Subcutaneous abdominal adipose tissue (tissue), 5 donors: Measurements from ENCODE around the gene PLPP4.

Source experiments
- H3K27ac ChIP-seq: one replicate; pipeline ENCODE4 v1.7.0; 2013; ENCODE audit warnings: low read depth, mild to moderate bottlenecking, inconsistent platforms, low read length, moderate library complexity
- H3K27me3 ChIP-seq, 5 donors: one replicate each; pipeline ENCODE4 v1.7.0; 2013; ENCODE audit warnings: low read length in 5 of 5, inconsistent platforms in 1 of 5; ENCODE audit not compliant: control insufficient read depth in 5 of 5, insufficient read depth in 4 of 5
- H3K36me3 ChIP-seq, 5 donors: one replicate each; pipeline ENCODE4 v1.7.0; 2013; ENCODE audit warnings: low read length in 5 of 5; ENCODE audit not compliant: control insufficient read depth in 5 of 5, insufficient read depth in 5 of 5
- H3K4me1 ChIP-seq, 5 donors: one replicate each; pipeline ENCODE4 v1.7.0; 2013; ENCODE audit warnings: low read length in 5 of 5, mild to moderate bottlenecking in 3 of 5, moderate library complexity in 1 of 5; ENCODE audit not compliant: control insufficient read depth in 5 of 5, insufficient read depth in 5 of 5
- H3K4me3 ChIP-seq, 5 donors: one replicate each; pipeline ENCODE4 v1.7.0; 2013; ENCODE audit warnings: low read length in 5 of 5, low read depth in 1 of 5
- H3K9ac ChIP-seq, 5 donors: one replicate each; pipeline ENCODE4 v1.7.0; 2013; ENCODE audit warnings: low read length in 5 of 5, mild to moderate bottlenecking in 4 of 5, moderate library complexity in 3 of 5
- H3K9me3 ChIP-seq, 5 donors: one replicate each; pipeline ENCODE4 v1.7.0; 2013; ENCODE audit warnings: low read length in 5 of 5; ENCODE audit not compliant: control insufficient read depth in 5 of 5
- donor health status: healthy.
- donor health status: healthy.
- donor health status: healthy.
- donor health status: healthy.
- donor health status: healthy.

PLPP4 gene

DNA sequence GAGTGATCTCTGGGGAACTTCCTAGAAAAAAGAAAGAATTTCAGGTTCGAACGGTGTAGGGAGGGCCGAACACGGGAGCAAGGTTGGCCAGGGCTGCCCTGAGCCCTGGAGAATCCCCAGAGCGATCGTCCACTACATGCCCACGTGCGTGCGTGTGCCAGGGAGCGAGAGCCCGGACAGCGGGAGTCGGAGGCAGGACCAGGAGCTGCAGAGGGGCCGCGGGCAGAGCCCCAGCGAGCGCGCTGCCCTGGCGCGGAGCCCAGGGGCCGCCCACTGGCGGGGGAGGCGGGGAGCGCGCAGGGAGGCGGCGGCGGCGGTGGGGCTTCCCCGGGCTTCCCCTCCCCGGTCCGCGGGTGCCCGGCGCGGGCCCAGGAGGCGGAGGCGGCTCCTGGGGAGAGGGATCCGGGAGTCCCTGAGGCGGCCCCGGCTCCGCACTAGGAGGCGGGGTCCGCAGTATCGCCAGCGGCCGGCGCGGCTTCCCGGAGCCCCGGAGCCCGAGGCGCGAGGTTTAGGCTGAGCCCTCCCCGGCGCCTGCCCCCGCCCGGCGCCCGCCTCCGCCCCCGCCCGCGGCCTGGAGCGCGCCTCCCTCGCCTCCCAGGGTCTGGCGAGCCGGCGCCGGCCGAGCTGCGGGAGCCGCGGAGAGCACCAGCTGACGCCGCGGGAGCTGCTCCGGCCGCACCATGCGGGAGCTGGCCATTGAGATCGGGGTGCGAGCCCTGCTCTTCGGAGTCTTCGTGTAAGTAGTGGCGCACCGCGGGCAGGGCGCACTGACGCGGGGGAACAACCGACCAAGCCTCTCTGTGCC lies at the start of gene PLPP4:
PLPP4 (plus strand) TSS at position 602 of the 805 bp plus-strand sequence; CDS start at position 681, 79 bp downstream.
- H3K36me3 ChIP-seq, result no peaks in the 10 kb centered on the region
- H3K27me3 ChIP-seq, result peaks cover 21 to 38% (median 36%) of the 10 kb centered on the region in 5 donors
- peak within 1 kb of the TSS in 1 of 5 donors; percentile 15 for H3K9ac ChIP-seq
- no peak within 1 kb of the TSS for H3K27ac ChIP-seq
- H3K4me3 ChIP-seq, result peak within 1 kb of the TSS in 4 of 5 donors; percentile 44 to 62 (median 54)
- H3K4me1 ChIP-seq, result peaks cover 0 to 16% (median 14%) of the 10 kb centered on the region in 5 donors
- H3K9me3 ChIP-seq, result no peaks in the 10 kb centered on the region

DNA sequence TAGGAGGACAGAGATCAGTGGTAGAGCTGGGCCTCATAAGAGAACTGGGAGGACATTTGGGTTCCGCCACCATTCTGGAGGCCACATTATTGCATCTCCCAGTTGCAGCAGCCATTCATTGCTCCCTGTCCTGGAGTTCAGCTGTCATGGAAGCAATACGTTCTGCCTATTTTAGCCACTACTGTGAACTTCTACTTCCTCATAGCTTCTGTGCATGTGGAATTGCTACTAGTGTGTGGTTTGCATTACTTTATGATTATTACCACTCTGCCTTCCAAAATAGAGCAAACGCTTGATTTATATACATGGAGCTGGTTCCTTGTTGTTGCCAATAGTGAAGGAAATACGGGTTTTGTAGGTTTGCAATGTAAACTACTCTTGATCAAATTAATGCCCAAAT lies 47.2 kb upstream of the PLPP4 start:
- Histone ChIP-seq H3K36me3 (no peaks in the 10 kb centered on the region), H3K4me1 (no peaks in the 10 kb centered on the region), H3K27me3 (no peaks in the 10 kb centered on the region), H3K9me3 (no peaks in the 10 kb centered on the region), H3K9ac (no peak overlapping the region), H3K4me3 (no peak overlapping the region), H3K27ac (no peak overlapping the region)

DNA sequence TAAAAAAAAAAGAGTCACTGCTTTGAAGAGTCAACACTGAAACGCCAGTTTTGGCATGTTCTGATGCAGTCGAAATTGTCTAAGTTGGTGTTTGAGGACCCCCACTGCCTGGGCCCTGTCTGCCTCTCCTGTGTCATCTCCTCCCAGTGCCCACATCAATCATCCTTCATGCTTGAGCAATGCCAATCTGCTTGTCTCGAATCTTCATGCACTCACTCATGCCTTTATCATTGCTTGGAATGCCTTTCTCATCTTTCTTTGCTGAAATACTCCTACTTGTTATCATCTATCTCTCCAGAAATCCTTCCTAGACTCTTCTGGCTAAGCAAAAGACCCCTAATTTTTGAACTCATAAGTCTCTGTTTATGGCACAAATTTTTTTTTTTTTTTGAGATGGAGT lies 42.1 kb upstream of the PLPP4 start:
- H3K27ac ChIP-seq, result no peak overlapping the region
- peaks cover 0 to 3% (median 0%) of the 10 kb centered on the region in 5 donors for H3K27me3 ChIP-seq
- H3K4me3 ChIP-seq, result no peak overlapping the region
- no peaks in the 10 kb centered on the region for H3K9me3 ChIP-seq
- no peaks in the 10 kb centered on the region for H3K36me3 ChIP-seq
- H3K9ac ChIP-seq, result no peak overlapping the region
- no peaks in the 10 kb centered on the region for H3K4me1 ChIP-seq

DNA sequence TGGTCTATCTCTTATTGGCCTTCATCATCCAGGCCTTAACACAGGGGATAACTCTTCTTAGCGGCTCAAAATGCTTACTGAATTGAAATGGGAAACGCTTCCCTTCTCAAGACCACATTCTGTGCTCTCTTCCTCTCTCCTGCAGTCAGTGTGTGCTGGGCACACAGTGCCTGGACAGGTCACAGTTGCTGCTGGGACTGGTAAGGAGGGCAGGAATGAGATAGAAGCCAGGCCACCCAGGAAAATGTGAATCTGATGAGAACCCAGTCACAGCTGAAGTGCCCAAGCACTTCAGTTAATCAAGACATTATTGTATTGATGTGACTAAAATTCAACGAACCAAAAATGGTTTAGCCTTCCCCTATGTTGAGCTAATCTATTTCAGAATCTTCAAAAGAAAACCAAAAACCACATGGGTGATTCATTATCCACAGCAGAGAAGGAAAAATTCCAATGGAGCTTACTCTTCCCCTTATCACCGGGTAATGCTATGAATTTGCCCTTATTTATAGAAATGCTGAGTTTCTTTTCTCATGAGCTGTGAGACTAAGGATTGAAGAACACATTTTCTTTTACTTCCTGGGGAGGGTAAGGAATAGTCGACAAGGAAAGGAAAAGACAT lies 41.2 kb upstream of the PLPP4 start:
- peaks cover 0 to 3% (median 0%) of the 10 kb centered on the region in 5 donors for H3K27me3 ChIP-seq
- H3K36me3 ChIP-seq, result no peaks in the 10 kb centered on the region
- H3K9ac ChIP-seq, result no peak overlapping the region
- no peak overlapping the region for H3K27ac ChIP-seq
- H3K9me3 ChIP-seq, result no peaks in the 10 kb centered on the region
- no peaks in the 10 kb centered on the region for H3K4me1 ChIP-seq
- no peak overlapping the region for H3K4me3 ChIP-seq

DNA sequence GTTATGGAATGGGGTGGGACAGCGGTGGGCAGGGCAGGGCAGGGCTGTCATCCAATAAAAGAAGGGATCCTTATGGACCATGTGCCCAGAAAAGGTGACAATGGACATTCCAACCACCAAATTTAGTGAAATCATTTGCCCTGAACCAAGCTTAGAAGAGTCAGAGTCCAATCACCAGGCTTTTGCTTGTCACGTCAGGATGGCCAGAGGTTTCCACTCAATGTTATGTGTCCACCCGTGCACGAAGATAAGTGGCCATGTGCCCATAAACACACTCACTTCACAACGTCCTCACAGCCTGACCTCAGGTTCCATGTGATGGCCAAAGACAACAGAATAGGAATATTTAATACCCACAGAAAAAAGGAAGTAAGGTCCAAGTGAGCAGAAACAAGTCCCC lies 36.6 kb upstream of the PLPP4 start:
- no peak overlapping the region for H3K4me3 ChIP-seq
- H3K4me1 ChIP-seq, result no peaks in the 10 kb centered on the region
- no peaks in the 10 kb centered on the region for H3K36me3 ChIP-seq
- no peak overlapping the region for H3K9ac ChIP-seq
- H3K27ac ChIP-seq, result no peak overlapping the region
- H3K27me3 ChIP-seq, result peaks cover 0 to 3% (median 0%) of the 10 kb centered on the region in 5 donors
- no peaks in the 10 kb centered on the region for H3K9me3 ChIP-seq

DNA sequence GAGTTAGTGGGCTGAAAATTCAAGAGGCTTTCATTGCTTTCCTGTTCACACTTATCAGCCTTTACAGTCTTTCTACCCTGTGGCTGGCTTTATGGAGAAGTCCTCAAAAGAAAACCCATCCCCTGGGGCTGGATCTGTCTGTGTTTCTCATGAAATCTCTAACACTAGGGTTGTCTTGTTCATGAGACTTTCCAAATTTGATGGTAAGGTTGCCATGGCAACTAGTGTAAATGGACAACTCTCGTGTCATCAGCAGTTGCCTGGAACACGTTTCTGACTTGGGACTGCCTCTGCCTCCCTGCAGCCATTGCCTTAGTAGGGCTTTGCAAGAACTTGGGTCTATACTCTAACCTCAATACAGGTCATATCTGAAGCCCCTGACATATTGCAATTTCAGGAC lies 35.8 kb upstream of the PLPP4 start:
- H3K9me3 ChIP-seq, result no peaks in the 10 kb centered on the region
- peaks cover 0 to 3% (median 0%) of the 10 kb centered on the region in 5 donors for H3K27me3 ChIP-seq
- no peaks in the 10 kb centered on the region for H3K4me1 ChIP-seq
- no peaks in the 10 kb centered on the region for H3K36me3 ChIP-seq
- H3K9ac ChIP-seq, result no peak overlapping the region
- H3K4me3 ChIP-seq, result no peak overlapping the region
- H3K27ac ChIP-seq, result no peak overlapping the region

DNA sequence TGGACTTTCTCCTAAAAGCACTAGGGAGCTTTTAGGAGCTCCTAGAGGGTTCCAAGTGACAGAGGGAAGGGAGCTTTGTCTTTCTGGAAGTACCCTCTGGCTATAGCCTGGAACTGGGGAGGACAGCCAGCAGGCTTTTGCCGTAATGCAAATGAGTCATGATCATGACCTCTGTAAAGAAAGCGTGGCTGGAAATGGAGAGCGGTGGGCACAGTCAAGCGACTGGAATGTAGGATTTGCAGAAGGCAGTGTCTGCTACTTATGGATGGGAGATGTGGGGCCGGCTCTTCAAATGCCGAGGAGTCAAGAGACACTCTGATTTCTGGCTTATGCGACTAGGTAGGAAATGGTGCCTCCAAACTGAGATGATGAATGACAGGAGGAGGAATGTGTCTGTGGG lies 34.6 kb upstream of the PLPP4 start:
- H3K27ac ChIP-seq, result no peak overlapping the region
- peaks cover 0 to 3% (median 0%) of the 10 kb centered on the region in 5 donors for H3K27me3 ChIP-seq
- no peak overlapping the region for H3K9ac ChIP-seq
- H3K36me3 ChIP-seq, result no peaks in the 10 kb centered on the region
- no peaks in the 10 kb centered on the region for H3K4me1 ChIP-seq
- no peaks in the 10 kb centered on the region for H3K9me3 ChIP-seq
- H3K4me3 ChIP-seq, result no peak overlapping the region

DNA sequence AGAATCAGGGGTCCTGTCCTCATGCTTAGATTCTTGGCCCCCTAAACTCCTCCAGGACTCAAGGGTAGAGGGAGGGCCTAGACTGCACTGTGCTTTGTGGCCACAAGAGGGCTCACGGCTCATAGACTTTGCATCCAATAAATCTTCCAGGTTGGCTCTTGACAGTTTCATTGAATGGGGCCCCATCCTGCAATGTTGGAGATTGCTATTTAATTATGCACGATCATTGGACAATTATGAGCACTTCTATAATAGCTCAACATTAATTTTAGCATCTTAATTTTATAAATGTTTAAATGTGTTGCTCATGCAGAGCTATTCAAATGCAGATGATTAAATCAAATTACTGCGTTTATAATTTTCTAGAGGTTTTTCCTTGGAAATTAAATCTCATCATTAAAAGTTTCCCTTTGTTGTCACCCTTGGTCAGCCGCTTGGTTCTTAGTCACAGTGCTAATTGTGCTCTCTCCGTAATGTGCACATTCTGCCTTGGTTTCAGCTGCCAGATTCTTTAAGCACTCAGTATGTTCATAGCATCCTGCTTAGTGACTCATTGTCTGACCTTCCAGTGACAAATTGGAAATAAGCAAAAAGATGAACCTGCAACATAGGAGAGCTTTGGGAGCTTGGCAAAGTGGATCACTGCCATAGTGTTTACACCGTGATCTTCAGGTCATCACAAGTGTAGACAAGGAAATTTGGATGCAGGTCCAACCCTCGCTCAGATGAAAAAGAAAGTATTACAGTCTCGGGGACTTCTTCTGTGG lies 33.4 kb upstream of the PLPP4 start:
- no peaks in the 10 kb centered on the region for H3K4me1 ChIP-seq
- H3K9me3 ChIP-seq, result no peaks in the 10 kb centered on the region
- H3K4me3 ChIP-seq, result no peak overlapping the region
- H3K9ac ChIP-seq, result no peak overlapping the region
- H3K27me3 ChIP-seq, result peaks cover 0 to under 1% (median 0%) of the 10 kb centered on the region in 5 donors
- no peak overlapping the region for H3K27ac ChIP-seq
- H3K36me3 ChIP-seq, result no peaks in the 10 kb centered on the region

DNA sequence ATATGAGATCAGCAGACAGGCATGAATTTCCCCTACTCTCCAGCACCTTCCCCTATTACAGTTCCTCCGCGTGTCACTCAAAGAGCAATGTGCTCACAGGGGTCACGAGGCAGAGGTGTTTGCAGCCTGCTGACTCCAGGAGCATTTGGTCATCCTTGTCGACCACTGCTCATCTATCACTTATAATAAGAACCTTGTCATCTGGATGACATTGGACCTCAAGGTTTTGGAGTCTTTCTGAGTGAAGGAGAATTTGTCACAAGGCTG lies 32.9 kb upstream of the PLPP4 start:
- no peak overlapping the region for H3K27ac ChIP-seq

DNA sequence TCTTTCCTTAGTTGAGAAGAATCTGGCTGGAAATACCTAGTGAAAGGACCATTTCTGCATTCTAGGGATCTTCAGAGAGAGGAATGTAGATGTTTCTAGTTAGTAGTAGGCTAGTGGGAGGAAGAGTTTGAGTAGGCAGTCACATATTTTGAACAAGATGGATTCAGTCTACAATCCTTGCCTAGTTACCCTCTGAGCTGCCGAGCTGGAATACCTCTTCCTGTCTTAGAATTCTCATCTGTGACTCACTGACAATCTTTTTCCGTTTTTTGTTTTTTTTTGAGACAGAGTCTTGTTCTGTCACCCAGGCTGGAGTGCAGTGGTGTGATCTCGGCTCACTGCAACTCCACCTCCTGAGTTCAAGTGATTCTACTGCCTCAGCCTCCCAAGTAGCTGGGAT lies 30.7 kb upstream of the PLPP4 start:
- Histone ChIP-seq H3K4me3 (no peak overlapping the region), H3K36me3 (no peaks in the 10 kb centered on the region), H3K27me3 (no peaks in the 10 kb centered on the region), H3K9ac (no peak overlapping the region), H3K4me1 (no peaks in the 10 kb centered on the region), H3K27ac (no peak overlapping the region), H3K9me3 (no peaks in the 10 kb centered on the region)

More for the DNA sequence above, 32.9 kb upstream of the PLPP4 start:
- no peak overlapping the region for H3K4me3 ChIP-seq
- H3K9me3 ChIP-seq, result no peaks in the 10 kb centered on the region
- H3K4me1 ChIP-seq, result no peaks in the 10 kb centered on the region
- no peaks in the 10 kb centered on the region for H3K36me3 ChIP-seq
- H3K27me3 ChIP-seq, result no peaks in the 10 kb centered on the region
- no peak overlapping the region for H3K9ac ChIP-seq
